B cell (primary cell): Measurements from ENCODE around the gene UNC5A. TPM values are rescaled to one million over a fixed set of nuclear protein-coding genes. Genes with fewer than 3 reads are reported as not detected.

Source experiments
- ATAC-seq: fragments of 200-7000 bp; cut with Tn5 transposase; one replicate; pipeline ENCODE4 v1.10.0; 2021; ENCODE audit warnings: low read depth, mild to moderate bottlenecking, moderate number of reproducible peaks, moderate library complexity
- CTCF ChIA-PET: fragments of 350-600 bp; sonication (Branson Sonifier 250); formaldehyde crosslinking; loops from one replicate; lab custom pipeline; 2021; ENCODE audit warnings: antibody characterized with exemption, inconsistent platforms; lab: Charles Lee
- POLR2A ChIA-PET: fragments of 350-600 bp; sonication (Branson Sonifier 250); formaldehyde crosslinking; loops from one replicate; lab custom pipeline; 2021; ENCODE audit warnings: antibody characterized with exemption; lab: Charles Lee
- DNase-seq: peaks from one replicate; pipeline ENCODE4 v3.0.0; 2013
- H2AFZ ChIP-seq: 2 replicates; pipeline ENCODE4 v1.6.1; 2012; ENCODE audit warnings: mild to moderate bottlenecking, low read depth, low read length; ENCODE audit not compliant: insufficient read depth, poor library complexity, severe bottlenecking
- H3K27ac ChIP-seq, 2 donors: 1 replicate in 1 of 2; 2 replicates in 1 of 2; pipeline ENCODE4 v1.5.1; 2012 to 2013; ENCODE audit warnings: low read length in 2 of 2, mild to moderate bottlenecking in 2 of 2, moderate library complexity in 1 of 2
- H3K27me3 ChIP-seq, 4 experiments: fragments of 200-600 bp in 1 of 4; sonication (generic) in 1 of 4; replicated peaks in 1 of 4; 1 replicate in 2 of 4; 2 replicates in 2 of 4; pipeline versions ENCODE4 v1.6.1 to v1.7.0; 2013 to 2016; ENCODE audit warnings: low read length in 3 of 4, mild to moderate bottlenecking in 2 of 4, mixed read lengths in 1 of 4, moderate library complexity in 1 of 4; ENCODE audit not compliant: insufficient read depth in 4 of 4, control insufficient read depth in 3 of 4; ENCODE audit errors: control extremely low read depth in 1 of 4
- H3K36me3 ChIP-seq, 2 experiments: replicated peaks in 1 of 2; 1 replicate in 1 of 2; 2 replicates in 1 of 2; pipeline versions ENCODE4 v1.6.1 to v1.7.1; 2013; ENCODE audit warnings: low read length in 1 of 2; ENCODE audit not compliant: insufficient read depth in 2 of 2, control insufficient read depth in 1 of 2; ENCODE audit errors: control extremely low read depth in 1 of 2, extremely low read depth in 1 of 2
- H3K4me1 ChIP-seq, 2 donors: fragments of 200-600 bp in 1 of 2; sonication (generic) in 1 of 2; 1 replicate in 1 of 2; 2 replicates in 1 of 2; pipeline versions ENCODE4 v1.5.1 to v1.6.1; 2013 to 2017; ENCODE audit warnings: low read length in 2 of 2; ENCODE audit not compliant: control insufficient read depth in 2 of 2, insufficient read depth in 2 of 2
- H3K4me2 ChIP-seq: replicated peaks from 2 replicates; pipeline ENCODE3; 2012; ENCODE audit warnings: mild to moderate bottlenecking, low read depth, low read length; ENCODE audit not compliant: poor library complexity, severe bottlenecking
- H3K4me3 ChIP-seq, 5 experiments: fragments of 200-600 bp in 1 of 5; sonication (generic) in 1 of 5; 1 replicate in 3 of 5; 2 replicates in 2 of 5; pipeline versions ENCODE4 v1.5.1 to v1.7.0; 2011 to 2016; ENCODE audit warnings: low read length in 4 of 5, mild to moderate bottlenecking in 4 of 5, low read depth in 2 of 5, control low read depth in 1 of 5, moderate library complexity in 1 of 5; ENCODE audit not compliant: insufficient read depth in 1 of 5; ENCODE audit errors: control extremely low read depth in 1 of 5, extremely low read depth in 1 of 5
- H3K79me2 ChIP-seq: fragments of 200-600 bp; sonication (generic); one replicate; pipeline ENCODE4 v1.6.0; 2016; ENCODE audit warnings: low read length; ENCODE audit not compliant: control insufficient read depth, insufficient read depth
- H3K9ac ChIP-seq: fragments of 200-600 bp; sonication (generic); 2 replicates; pipeline ENCODE4 v1.6.1; 2017; ENCODE audit warnings: mild to moderate bottlenecking, low read length, moderate library complexity
- H3K9me3 ChIP-seq, 3 donors: one replicate each; pipeline versions ENCODE4 v1.6.1 to v1.7.1; 2013; ENCODE audit warnings: low read length in 2 of 3; ENCODE audit not compliant: control insufficient read depth in 2 of 3, insufficient read depth in 1 of 3; ENCODE audit errors: control extremely low read depth in 1 of 3
- H4K20me1 ChIP-seq: 2 replicates; pipeline ENCODE4 v1.6.0; 2012; ENCODE audit warnings: mild to moderate bottlenecking, low read length; ENCODE audit not compliant: insufficient read depth, control insufficient read depth, poor library complexity, severe bottlenecking
- H3K27ac Mint-ChIP-seq: one replicate; pipeline ENCODE4 v1.8.0; 2021; ENCODE audit warnings: mixed read lengths
- H3K27me3 Mint-ChIP-seq: one replicate; pipeline ENCODE4 v1.8.0; 2021; ENCODE audit warnings: mixed read lengths
- H3K4me1 Mint-ChIP-seq: one replicate; pipeline ENCODE4 v1.8.0; 2021; ENCODE audit warnings: mixed read lengths
- H3K4me3 Mint-ChIP-seq: one replicate; pipeline ENCODE4 v1.8.0; 2021; ENCODE audit warnings: mixed read lengths
- H3K9me3 Mint-ChIP-seq: one replicate; pipeline ENCODE4 v1.8.0; 2022; ENCODE audit warnings: mixed read lengths; ENCODE audit not compliant: insufficient read depth
- CTCF ChIP-seq: fragments of 200-600 bp; IDR thresholded peaks from one replicate; pipeline ENCODE4 v1.8.0; 2022; ENCODE audit warnings: antibody characterized with exemption, mild to moderate bottlenecking
- EZH2 ChIP-seq: IDR thresholded peaks from 2 replicates; pipeline ENCODE4 v1.6.1; 2012; ENCODE audit warnings: borderline replicate concordance, low read depth, mild to moderate bottlenecking, moderate library complexity, low read length; ENCODE audit not compliant: insufficient read depth, poor library complexity, severe bottlenecking
- WGBS: methylation state at CpG from one replicate; pipeline ENCODE4 v1.1.5; 2013; ENCODE audit warnings: missing lambda C conversion rate; ENCODE audit not compliant: insufficient coverage; 5-methylcytosine and 5-hydroxymethylcytosine counted together
- intact Hi-C: fragments of 100-400 bp; cut with micrococcal nuclease; formaldehyde crosslinking; loops from one replicate; pipeline ENCODE4 v1.10.0; 2022
- polyA plus RNA-seq: library from polyadenylated mRNA; depleted of rRNA; stranded (reverse); fragments of >200 nt; gene quantifications from 2 replicates; pipeline ENCODE4 v1.2.3, GENCODE V29; 2012
- total RNA-seq, 2 donors: library from RNA; stranded (reverse); fragments of 120-200 nt in 1 of 2; gene quantifications; 1 replicate in 1 of 2; 2 replicates in 1 of 2; pipeline versions ENCODE4 v1.2.3 to v1.2.4, GENCODE V29; 2013 to 2022

Gene UNC5A
- total and polyA plus RNA-seq, 2 donors (not counting 1 experiment from before 2014, with no cell fraction given), result not detected

- no peaks in the 10 kb centered on the region for H3K9me3 ChIP-seq
- DNase-seq (no peak), ATAC-seq (no peak)
- H3K4me2 ChIP-seq, result no peak overlapping the region
- peaks cover 22 to 40% of the 10 kb centered on the region in 2 experiments for H3K36me3 ChIP-seq
- H4K20me1 ChIP-seq, result no peaks in the 10 kb centered on the region
- TF ChIP-seq CTCF (no peak), EZH2 (no peak)
- H3K9me3 Mint-ChIP-seq, result no peaks in the 10 kb centered on the region
- WGBS, result 100% methylated on average over 2 of the region's 6 CpGs
- no peak overlapping the region for H3K4me3 ChIP-seq
- H3K27me3 ChIP-seq, result no peaks in the 10 kb centered on the region
- peaks cover 16% of the 10 kb centered on the region for H3K4me1 Mint-ChIP-seq
- peaks cover 5 to 11% of the 10 kb centered on the region in 2 donors for H3K4me1 ChIP-seq
- H3K4me3 Mint-ChIP-seq, result no peak overlapping the region
- H3K9ac ChIP-seq, result no peak overlapping the region
- H3K27me3 Mint-ChIP-seq, result peaks cover 5% of the 10 kb centered on the region
- no peak overlapping the region for H2AFZ ChIP-seq
- peak overlapping the region in 1 of 2 donors; percentile 48 for H3K27ac ChIP-seq
- H3K79me2 ChIP-seq, result no peaks in the 10 kb centered on the region
- CTCF ChIA-PET, result no interaction called here
- POLR2A ChIA-PET, result no interaction called here
- intact Hi-C loops, result no loop called here
- H3K27ac Mint-ChIP-seq, result no peak overlapping the region
These were observed 91.9 kb downstream of the UNC5A start for GRCh38 chr5:176902102-176902814.

GRCh38 chr5:176902911-176903664 lies 92.7 kb downstream of the UNC5A start:
- no peak overlapping the region for H3K4me2 ChIP-seq
- H3K27ac Mint-ChIP-seq, result no peak overlapping the region
- CTCF ChIA-PET, result no interaction called here

More at GRCh38 chr5:176902911-176903664, 92.7 kb downstream of the UNC5A start:
- DNase-seq (no peak), ATAC-seq (no peak)
- no peaks in the 10 kb centered on the region for H3K27me3 ChIP-seq
- H4K20me1 ChIP-seq, result no peaks in the 10 kb centered on the region
- 100% methylated on average over 2 of the region's 5 CpGs for WGBS
- no peak overlapping the region for H2AFZ ChIP-seq
- no peak overlapping the region for H3K4me3 ChIP-seq
- H3K79me2 ChIP-seq, result no peaks in the 10 kb centered on the region
- intact Hi-C loops, result no loop called here
- no peaks in the 10 kb centered on the region for H3K9me3 ChIP-seq
- H3K27ac ChIP-seq, result no peak overlapping the region
- H3K9ac ChIP-seq, result no peak overlapping the region
- H3K4me3 Mint-ChIP-seq, result no peak overlapping the region
- peaks cover 5 to 11% of the 10 kb centered on the region in 2 donors for H3K4me1 ChIP-seq
- no peak for TF ChIP-seq CTCF
- TF ChIP-seq EZH2, result no peak
- peaks cover 24 to 48% of the 10 kb centered on the region in 2 experiments for H3K36me3 ChIP-seq
- peaks cover 16% of the 10 kb centered on the region for H3K4me1 Mint-ChIP-seq
- no peaks in the 10 kb centered on the region for H3K9me3 Mint-ChIP-seq
- no peaks in the 10 kb centered on the region for H3K27me3 Mint-ChIP-seq
- POLR2A ChIA-PET, result no interaction called here
